GM12878 (cell line): ENCODE data around the gene MYDGF. TPM values are rescaled to one million over a fixed set of nuclear protein-coding genes. Genes with fewer than 3 reads are reported as not detected.
A peak's percentile ranks its signal among the peaks of the same experiment; 100 is the strongest.

Experiments
- ATAC-seq: fragments of 200-7000 bp; cut with Tn5 transposase; 3 replicates; pipeline ENCODE4 v1.9.1; 2020; ENCODE audit warnings: mild to moderate bottlenecking, moderate library complexity
- BruUV-seq: library from RNA; stranded (reverse); fragments of 400-500 nt; replicated peaks from 2 replicates; lab custom pipeline; 2021; lab: Mats Ljungman, UMichigan
- CTCF ChIA-PET: fragments of 300-600 bp; sonication (Branson Sonifier 250); formaldehyde crosslinking; extraction: SDS; loops from one replicate; lab custom pipeline; 2021; ENCODE audit warnings: inconsistent platforms; lab: Yijun Ruan, JAX
- POLR2A ChIA-PET: fragments of 350-600 bp; formaldehyde crosslinking; extraction: SDS; loops from one replicate; lab custom pipeline; 2021; ENCODE audit warnings: inconsistent platforms; lab: Charles Lee
- RAD21 ChIA-PET: fragments of 300-600 bp; sonication (Branson Sonifier 250); formaldehyde crosslinking; loops from one replicate; lab custom pipeline; 2023; ENCODE audit warnings: antibody characterized with exemption; ENCODE audit not compliant: unreplicated experiment; lab: Charles Lee
- SMC1A ChIA-PET: fragments of 300-600 bp; sonication (Branson Sonifier 250); formaldehyde crosslinking; loops from one replicate; lab custom pipeline; 2023; ENCODE audit not compliant: unreplicated experiment, uncharacterized antibody; lab: Charles Lee
- DNase-seq: peaks from one replicate; pipeline ENCODE4 v3.0.0-alpha.2; 2011; ENCODE audit warnings: low read depth, low spot score
- FAIRE-seq: peaks from 3 replicates; lab custom pipeline; 2011; peaks lifted over from hg19 to GRCh38; lab: Jason Lieb, UNC
- H2AFZ ChIP-seq: 2 replicates; pipeline ENCODE4 v1.6.0; 2011; ENCODE audit warnings: low read depth, low read length, control low read depth; ENCODE audit not compliant: control insufficient read depth
- H3K27ac ChIP-seq: 2 replicates; pipeline ENCODE4 v1.5.1; 2011; ENCODE audit warnings: control low read depth; ENCODE audit not compliant: control insufficient read depth, insufficient read depth
- H3K27me3 ChIP-seq, 2 experiments: replicated peaks in 1 of 2; 2 replicates each; pipeline versions ENCODE4 v1.6.0 to v1.6.1; 2011; ENCODE audit warnings: low read length in 1 of 2; ENCODE audit not compliant: control insufficient read depth in 2 of 2, insufficient read depth in 2 of 2
- H3K36me3 ChIP-seq, 2 experiments: 2 replicates each; pipeline ENCODE4 v1.5.1; 2011; ENCODE audit warnings: low read length in 1 of 2; ENCODE audit not compliant: control insufficient read depth in 2 of 2, insufficient read depth in 2 of 2
- H3K4me1 ChIP-seq: 2 replicates; pipeline ENCODE4 v1.6.1; 2011; ENCODE audit warnings: mild to moderate bottlenecking, low read length, moderate library complexity, mixed read lengths; ENCODE audit not compliant: control insufficient read depth, insufficient read depth
- H3K4me2 ChIP-seq: 2 replicates; pipeline ENCODE4 v1.6.0; 2011; ENCODE audit warnings: control low read depth; ENCODE audit not compliant: control insufficient read depth, insufficient read depth
- H3K4me3 ChIP-seq: fragments of 200-600 bp; sonication (generic); 2 replicates; pipeline ENCODE4 v1.5.1; 2016
- H3K79me2 ChIP-seq: 2 replicates; pipeline ENCODE4 v1.6.0; 2011; ENCODE audit warnings: low read length; ENCODE audit not compliant: control insufficient read depth, insufficient read depth
- H3K9ac ChIP-seq: 2 replicates; pipeline ENCODE4 v1.8.0; 2011; ENCODE audit warnings: low read length, control low read depth, mixed read lengths; ENCODE audit not compliant: control insufficient read depth, insufficient read depth
- H3K9me3 ChIP-seq: replicated peaks from 3 replicates; pipeline ENCODE4 v1.5.1; 2011; ENCODE audit warnings: mild to moderate bottlenecking, low read length; ENCODE audit not compliant: control insufficient read depth, insufficient read depth
- H4K20me1 ChIP-seq: 2 replicates; pipeline ENCODE4 v1.6.0; 2011; ENCODE audit not compliant: control insufficient read depth, insufficient read depth
- CBX5 ChIP-seq: sonication (generic); IDR thresholded peaks from 2 replicates; pipeline ENCODE4 v1.6.1; 2016; ENCODE audit warnings: low read depth, moderate library complexity, mild to moderate bottlenecking, inconsistent platforms
- EED ChIP-seq: sonication (generic); IDR thresholded peaks from 2 replicates; pipeline ENCODE4 v1.6.1; 2016; ENCODE audit warnings: antibody characterized with exemption, low read depth
- EP300 ChIP-seq, 2 experiments: fragments of 150-350 bp in 1 of 2; IDR thresholded peaks; 2 replicates each; pipeline ENCODE4 v1.6.1; 2011 to 2012; ENCODE audit warnings: low read depth in 2 of 2, low read length in 2 of 2, borderline replicate concordance in 1 of 2, improper control_type of control experiment in 1 of 2, inconsistent platforms in 1 of 2; ENCODE audit not compliant: control insufficient read depth in 1 of 2
- HDAC2 ChIP-seq: fragments of 200-600 bp; sonication (generic); IDR thresholded peaks from 2 replicates; pipeline ENCODE4 v1.6.1; 2017
- HSF1 ChIP-seq: fragments of 150-350 bp; IDR thresholded peaks from 2 replicates; pipeline ENCODE4 v1.6.1; 2014; ENCODE audit warnings: mild to moderate bottlenecking, low read depth, low read length
- MTA2 ChIP-seq: fragments of 450-650 bp; IDR thresholded peaks from 2 replicates; pipeline ENCODE4 v1.6.1; 2016; ENCODE audit warnings: low read depth, mild to moderate bottlenecking, moderate library complexity
- NR2F1 ChIP-seq: fragments of 450-650 bp; conservative IDR thresholded peaks from 2 replicates; pipeline ENCODE4 v1.6.1; 2017; ENCODE audit warnings: mild to moderate bottlenecking
- PAX5 ChIP-seq: IDR thresholded peaks from 2 replicates; pipeline ENCODE4 v1.6.1; 2011; ENCODE audit warnings: low read depth, low read length, borderline replicate concordance
- PAX8 ChIP-seq: fragments of 450-650 bp; IDR thresholded peaks from 2 replicates; pipeline ENCODE4 v1.6.1; 2017; ENCODE audit warnings: mild to moderate bottlenecking, moderate library complexity
- POLR2AphosphoS2 ChIP-seq: IDR thresholded peaks from 2 replicates; pipeline ENCODE4 v1.6.1; 2011; ENCODE audit warnings: low read depth, mild to moderate bottlenecking, low read length, improper control_type of control experiment, moderate library complexity
- RELB ChIP-seq: fragments of 450-650 bp; IDR thresholded peaks from 2 replicates; pipeline ENCODE4 v1.6.1; 2017; ENCODE audit warnings: low read depth, mild to moderate bottlenecking, moderate library complexity
- REST ChIP-seq: IDR thresholded peaks from 2 replicates; pipeline ENCODE4 v1.6.1; 2012; ENCODE audit warnings: mild to moderate bottlenecking, low read depth, low read length
- TAF1 ChIP-seq: IDR thresholded peaks from 2 replicates; pipeline ENCODE4 v1.6.1; 2011; ENCODE audit warnings: mild to moderate bottlenecking, low read depth, low read length, borderline replicate concordance
- TCF12 ChIP-seq: IDR thresholded peaks from 2 replicates; pipeline ENCODE4 v1.6.1; 2011; ENCODE audit warnings: low read depth, mild to moderate bottlenecking, low read length
- WGBS: methylation state at CpG from one replicate; pipeline ENCODE4 v1.1.6; 2016; ENCODE audit warnings: low lambda C conversion rate; ENCODE audit not compliant: insufficient replicate concordance, insufficient coverage; ENCODE audit errors: missing lambda C conversion rate; 5-methylcytosine and 5-hydroxymethylcytosine counted together
- in situ Hi-C: fragments of 300-500 bp; cut with MboI; formaldehyde crosslinking; loops from 9 replicates; pipeline ENCODE4 v1.14.3; 2018; ENCODE audit warnings: mixed read lengths
- intact Hi-C: fragments of 100-400 bp; cut with micrococcal nuclease; formaldehyde crosslinking; loops from one replicate; pipeline ENCODE4 v1.14.2; 2022; ENCODE audit not compliant: unreplicated experiment
- polyA plus RNA-seq, 11 experiments: library from polyadenylated mRNA; depleted of rRNA in 4 of 11; unstranded in 6 of 11; stranded (reverse) in 5 of 11; fragments of >200 nt; fragmentation: Nextera tagmentation in 4 of 11; fragmentation: Illumina TruSeq in 1 of 11; extraction: Ambion mirVana in 4 of 11; extraction: Trizol in 1 of 11; gene quantifications; 1 replicate in 1 of 11; 2 replicates in 10 of 11; pipeline versions ENCODE4 v1.2.1 to v1.2.3, GENCODE V29; 2011 to 2016; ENCODE audit warnings: inconsistent platforms in 2 of 11, missing spikeins in 2 of 11, low read depth in 1 of 11
- total RNA-seq, 4 experiments: library from RNA; depleted of rRNA in 3 of 4; stranded (reverse); fragments of >200 nt in 3 of 4; fragmentation: Illumina TruSeq in 1 of 4; extraction: Trizol in 1 of 4; gene quantifications; 2 replicates each; pipeline versions ENCODE4 v1.2.1 to v1.2.3, GENCODE V29; 2013 to 2021

Gene MYDGF
- total and polyA plus RNA-seq, 10 of the 15 experiments (the other 5 are each of a cell fraction or from before 2014, with no cell fraction given), result 2.3 to 196 (median 57.5) TPM

- FAIRE-seq, result no peak
- ChIA-PET RAD21 (interaction anchor here (0.7 kb wide), 1 partner anchor 26 kb away, joined by 3 read pairs; no protein-coding TSS in a partner anchor), POLR2A (no interaction called here), SMC1A (interaction anchor here (1.0 kb wide), 1 partner anchor 23 kb away, joined by 3 read pairs; no protein-coding TSS in a partner anchor), CTCF (interaction anchor here (1.1 to 3.2 kb wide), 3 partner anchors 11 to 14 kb away, joined by 3 to 11 read pairs (median 7); no protein-coding TSS in a partner anchor)
- H3K27ac ChIP-seq, result peak overlapping the region; percentile 48; the same call in 1 of the 2 replicates
- peaks cover 7% of the 10 kb centered on the region; the same call in 1 of the 2 replicates for H3K4me1 ChIP-seq
- H3K27me3 ChIP-seq, result no peaks in the 10 kb centered on the region
- peak overlapping the region; percentile 54 for H3K4me2 ChIP-seq
- no peak overlapping the region for H3K4me3 ChIP-seq
- no peaks in the 10 kb centered on the region; the same call in 1 of the 2 replicates for H3K79me2 ChIP-seq
- DNase-seq, result no peak
- peak; percentile 57 for ATAC-seq
- no peaks in the 10 kb centered on the region for H3K9me3 ChIP-seq
- H4K20me1 ChIP-seq, result no peaks in the 10 kb centered on the region
- no peaks in the 10 kb centered on the region; a peak in 3 of 4 replicates for H3K36me3 ChIP-seq
- BruUV-seq, result no TSS peak
- in situ Hi-C loops, result no loop called here
- H2AFZ ChIP-seq, result no peak overlapping the region; the same call in 1 of the 2 replicates
- intact Hi-C loops, result no loop called here
- WGBS, result 75% methylated on average over 19 of the region's 20 CpGs
- H3K9ac ChIP-seq, result peak overlapping the region; percentile 22; the same call in 1 of the 2 replicates
- TF ChIP-seq NR2F1 (no peak), PAX8 (no peak), TCF12 (0 out of 2 replicates have a peak, but pooled peaks have one; percentile 34), MTA2 (no peak), POLR2AphosphoS2 (no peak), TAF1 (no peak), RELB (peak; percentile 23; the same call in 1 of the 2 replicates), CBX5 (no peak), EED (peak; percentile 36; the same call in 1 of the 2 replicates), REST (no peak), HDAC2 (no peak), EP300 (IDR thresholded peaks at IDR 0.05; ENCODE audit: borderline replicate concordance in 1 of 2, control insufficient read depth in 1 of 2, low read depth in 2 of 2, low read length in 2 of 2) (no peak), HSF1 (no peak), PAX5 (no peak)
Measured at GRCh38 chr19:4647676-4648644, 22.2 kb downstream of the MYDGF start.
